Spleen (tissue), 11 donors: Measurements from ENCODE around the gene HOXB7. TPM values are rescaled to one million over a fixed set of nuclear protein-coding genes. Genes with fewer than 3 reads are reported as not detected.

ENCODE experiments used
- DNase-seq: peaks from one replicate; pipeline ENCODE4 v3.0.0-alpha.2; 2020
- H3K27ac ChIP-seq, 8 donors: fragments of 200-600 bp; sonication (generic) in 7 of 8; 1 replicate in 4 of 8; 2 replicates in 4 of 8; pipeline versions ENCODE4 v1.5.0 to v1.8.0; 2016 to 2021; ENCODE audit warnings: inconsistent platforms in 4 of 8, mild to moderate bottlenecking in 4 of 8, moderate library complexity in 1 of 8
- H3K27me3 ChIP-seq, 7 donors: fragments of 200-600 bp; sonication (generic) in 6 of 7; replicated peaks in 1 of 7; 1 replicate in 4 of 7; 2 replicates in 3 of 7; pipeline versions ENCODE4 v1.5.0 to v1.8.0; 2016 to 2021; ENCODE audit warnings: inconsistent platforms in 3 of 7, mild to moderate bottlenecking in 1 of 7
- H3K36me3 ChIP-seq, 6 donors: fragments of 200-600 bp; sonication (generic) in 5 of 6; 1 replicate in 4 of 6; 2 replicates in 2 of 6; pipeline versions ENCODE4 v1.5.0 to v1.8.0; 2016 to 2021; ENCODE audit warnings: inconsistent platforms in 2 of 6
- H3K4me1 ChIP-seq, 6 donors: fragments of 200-600 bp; sonication (generic) in 5 of 6; 1 replicate in 3 of 6; 2 replicates in 3 of 6; pipeline versions ENCODE4 v1.5.0 to v1.8.0; 2016 to 2021; ENCODE audit warnings: inconsistent platforms in 3 of 6
- H3K4me3 ChIP-seq, 8 donors: fragments of 200-600 bp; sonication (generic) in 7 of 8; 1 replicate in 4 of 8; 2 replicates in 4 of 8; pipeline versions ENCODE4 v1.5.0 to v1.8.0; 2016 to 2021; ENCODE audit warnings: inconsistent platforms in 4 of 8, mild to moderate bottlenecking in 4 of 8, moderate library complexity in 2 of 8
- H3K9me3 ChIP-seq, 8 donors: fragments of 200-600 bp; sonication (generic) in 7 of 8; 1 replicate in 4 of 8; 2 replicates in 4 of 8; pipeline versions ENCODE4 v1.5.0 to v1.8.0; 2016 to 2021; ENCODE audit warnings: inconsistent platforms in 4 of 8
- POLR2A ChIP-seq, 3 donors: fragments of 450-650 bp; IDR thresholded peaks; one replicate each; pipeline ENCODE4 v1.5.1; 2017; ENCODE audit warnings: antibody characterized with exemption in 3 of 3, mild to moderate bottlenecking in 1 of 3
- POLR2AphosphoS5 ChIP-seq, 3 donors: sonication (generic); formaldehyde crosslinking; IDR thresholded peaks; one replicate each; pipeline ENCODE4 v1.5.1; 2017; ENCODE audit warnings: antibody characterized with exemption in 3 of 3
- WGBS, 5 donors: extraction: QIAGEN DNeasy Blood & Tissue Kit in 3 of 5; methylation state at CpG; one replicate each; pipeline versions ENCODE4 v1.1.5 to v1.1.7; 2013 to 2018; 5-methylcytosine and 5-hydroxymethylcytosine counted together
- intact Hi-C: fragments of 100-400 bp; cut with DNase I; formaldehyde crosslinking; loops from one replicate; pipeline ENCODE4 v1.15.0; 2023; ENCODE audit warnings: low total_unique reads
- polyA plus RNA-seq, 3 donors: library from polyadenylated mRNA; stranded (reverse); fragments of 200-250 nt; gene quantifications; one replicate each; pipeline ENCODE4 v1.2.1, GENCODE V29; 2013
- total RNA-seq, 7 donors: library from RNA; depleted of rRNA in 3 of 7; stranded (reverse); fragments of >200 nt in 3 of 7; fragmentation: NEBNext Ultra II Directional in 4 of 7; extraction: Animal tissue kit (Norgen Biotek cat#: 25700) in 4 of 7; gene quantifications; one replicate each; pipeline versions ENCODE4 v1.1.0 to v1.2.1, GENCODE V29; 2016 to 2021
- TF ChIP-seq, protein P1 (sequence below), 11 experiments: fragments of 200-600 bp in 7 of 11; fragments of 450-650 bp in 4 of 11; sonication (generic) in 4 of 11; IDR thresholded peaks in 8 of 11; conservative IDR thresholded peaks in 3 of 11; 1 replicate in 7 of 11; 2 replicates in 4 of 11; pipeline versions ENCODE4 v1.4.0 to v1.8.0; 2016 to 2021; ENCODE audit warnings: antibody characterized with exemption in 11 of 11, inconsistent platforms in 4 of 11, mild to moderate bottlenecking in 1 of 11
- donor health status: healthy with polysubstance abuse.
- donor health status: DM: no; HTN: no; CAD: no; lungs with moderate emphysema.
- donor health status: DM: no; HTN: no; CAD: no.
- donor health status: Bipolar disorder and iron deficiency.
- donor health status: healthy.
- donor health status: DM: no; HTN: no; CAD: no.
- donor health status: DM: yes; HTN: yes; CAD: no.

The HOXB7 gene
- total and polyA plus RNA-seq, 10 donors, result 1.3 to 7.5 (median 3.1) TPM

DNA sequence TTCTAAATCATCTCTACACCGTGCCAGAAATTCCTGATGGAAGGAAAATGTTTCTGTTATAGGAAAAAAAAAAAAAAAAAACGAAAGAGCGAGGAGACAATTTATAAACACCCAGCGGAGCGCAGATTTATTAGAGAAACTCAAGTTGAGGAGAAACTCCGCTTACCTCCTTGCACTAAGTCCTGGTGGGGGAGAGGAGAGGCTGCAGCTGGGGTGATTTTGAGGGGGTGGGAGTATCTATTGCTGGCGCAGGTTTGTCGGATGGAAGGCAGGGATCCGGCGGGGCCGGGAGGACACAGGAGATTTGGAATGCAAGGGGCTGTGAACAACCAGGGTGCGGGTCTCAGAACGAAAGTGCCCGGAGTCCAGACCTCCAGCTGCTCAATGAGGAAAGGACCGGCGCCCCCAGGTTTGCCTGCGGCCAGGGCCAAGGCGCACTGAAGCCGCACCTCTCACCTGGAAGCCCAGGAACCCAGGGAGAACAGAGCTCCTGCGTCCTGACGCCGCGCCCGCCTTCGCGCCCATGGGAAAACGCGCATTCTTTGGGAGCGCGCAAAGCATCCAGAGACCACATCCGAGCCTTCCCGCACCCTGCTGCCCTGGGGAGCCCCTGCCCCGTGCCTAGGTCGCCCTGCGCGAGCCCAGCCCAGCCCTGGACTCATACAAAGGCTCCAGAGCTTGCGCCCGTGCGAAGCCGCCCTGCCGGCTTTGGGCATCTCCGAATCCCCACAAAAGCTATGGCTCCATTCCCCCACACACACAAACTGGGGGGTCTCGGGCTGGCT, 6.8 kb upstream of the HOXB7 start:
- Histone ChIP-seq H3K4me1 (peaks cover 14 to 45% (median 35%) of the 10 kb centered on the region in 6 donors), H3K27me3 (peaks cover 26 to 100% (median 98%) of the 10 kb centered on the region in 7 donors), H3K9me3 (no peaks in the 10 kb centered on the region), H3K4me3 (no peak overlapping the region), H3K36me3 (no peaks in the 10 kb centered on the region), H3K27ac (no peak overlapping the region)
- 7 to 17% (median 11%) methylated on average over 41 to 43 of the region's 43 CpGs for WGBS, 5 donors
- intact Hi-C loops, result loop anchor here (10.0 kb wide), 1 partner anchor 463 kb away; no protein-coding TSS in a partner anchor
- TF ChIP-seq, protein P1, sequence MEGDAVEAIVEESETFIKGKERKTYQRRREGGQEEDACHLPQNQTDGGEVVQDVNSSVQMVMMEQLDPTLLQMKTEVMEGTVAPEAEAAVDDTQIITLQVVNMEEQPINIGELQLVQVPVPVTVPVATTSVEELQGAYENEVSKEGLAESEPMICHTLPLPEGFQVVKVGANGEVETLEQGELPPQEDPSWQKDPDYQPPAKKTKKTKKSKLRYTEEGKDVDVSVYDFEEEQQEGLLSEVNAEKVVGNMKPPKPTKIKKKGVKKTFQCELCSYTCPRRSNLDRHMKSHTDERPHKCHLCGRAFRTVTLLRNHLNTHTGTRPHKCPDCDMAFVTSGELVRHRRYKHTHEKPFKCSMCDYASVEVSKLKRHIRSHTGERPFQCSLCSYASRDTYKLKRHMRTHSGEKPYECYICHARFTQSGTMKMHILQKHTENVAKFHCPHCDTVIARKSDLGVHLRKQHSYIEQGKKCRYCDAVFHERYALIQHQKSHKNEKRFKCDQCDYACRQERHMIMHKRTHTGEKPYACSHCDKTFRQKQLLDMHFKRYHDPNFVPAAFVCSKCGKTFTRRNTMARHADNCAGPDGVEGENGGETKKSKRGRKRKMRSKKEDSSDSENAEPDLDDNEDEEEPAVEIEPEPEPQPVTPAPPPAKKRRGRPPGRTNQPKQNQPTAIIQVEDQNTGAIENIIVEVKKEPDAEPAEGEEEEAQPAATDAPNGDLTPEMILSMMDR (IDR thresholded peaks at IDR 0.05 in 8 of 11, conservative IDR thresholded peaks at IDR 0.05 in 3 of 11), result no peak
- no peak for TF ChIP-seq POLR2A (IDR thresholded peaks at IDR 0.05)
- TF ChIP-seq POLR2AphosphoS5 (IDR thresholded peaks at IDR 0.05), result no peak
- no peak for DNase-seq

DNA sequence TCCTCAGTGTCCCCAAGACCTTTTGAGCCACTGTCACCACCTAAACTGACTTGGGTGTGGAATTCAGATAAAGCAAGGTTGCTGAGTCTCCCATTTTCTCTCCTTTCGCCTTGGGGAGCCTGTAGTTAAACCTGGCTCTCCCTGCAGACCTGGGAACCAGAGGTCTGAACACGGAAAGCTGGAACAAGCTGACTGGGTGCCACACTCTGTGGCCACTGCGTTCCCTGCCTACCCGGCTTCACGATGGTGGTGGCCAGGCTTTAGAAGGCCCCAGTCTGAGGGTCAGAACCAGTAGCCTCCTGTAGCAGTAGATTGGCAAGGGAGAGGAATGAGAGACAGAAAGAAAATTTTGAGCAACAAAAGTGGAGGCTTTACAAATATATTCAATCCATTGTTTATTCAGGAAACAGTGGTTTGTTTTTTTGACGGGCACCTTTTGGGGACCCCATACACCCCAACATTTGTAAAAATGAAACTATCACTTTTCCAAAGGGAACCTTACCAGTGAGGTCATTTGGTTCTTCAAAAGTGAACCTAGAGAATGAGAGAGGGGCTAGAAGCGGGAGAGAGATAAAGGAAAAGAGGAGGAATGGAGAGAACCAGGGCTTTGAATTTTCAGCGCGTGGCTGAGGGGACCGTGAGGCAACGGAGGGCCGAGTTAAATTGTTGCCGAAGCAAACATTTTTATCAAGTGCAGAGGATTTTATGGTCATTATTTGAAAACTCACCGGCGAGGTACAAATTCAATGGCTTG, 6.1 kb upstream of the HOXB7 start:
- H3K27me3 ChIP-seq, result peaks cover 26 to 100% (median 99%) of the 10 kb centered on the region in 7 donors
- 47 to 62% (median 49%) methylated on average over 15 of the region's 15 CpGs for WGBS, 5 donors
- TF ChIP-seq, protein P1 (IDR thresholded peaks at IDR 0.05 in 8 of 11, conservative IDR thresholded peaks at IDR 0.05 in 3 of 11), result no peak
- no peak for TF ChIP-seq POLR2AphosphoS5 (IDR thresholded peaks at IDR 0.05)
- no peak for TF ChIP-seq POLR2A (IDR thresholded peaks at IDR 0.05)
- no peaks in the 10 kb centered on the region for H3K9me3 ChIP-seq
- intact Hi-C loops, result loop anchor here (10.0 kb wide), 1 partner anchor 462 kb away; no protein-coding TSS in a partner anchor
- H3K4me3 ChIP-seq, result no peak overlapping the region
- DNase-seq, result no peak
- peaks cover 17 to 53% (median 43%) of the 10 kb centered on the region in 6 donors for H3K4me1 ChIP-seq
- H3K36me3 ChIP-seq, result no peaks in the 10 kb centered on the region
- no peak overlapping the region for H3K27ac ChIP-seq

DNA sequence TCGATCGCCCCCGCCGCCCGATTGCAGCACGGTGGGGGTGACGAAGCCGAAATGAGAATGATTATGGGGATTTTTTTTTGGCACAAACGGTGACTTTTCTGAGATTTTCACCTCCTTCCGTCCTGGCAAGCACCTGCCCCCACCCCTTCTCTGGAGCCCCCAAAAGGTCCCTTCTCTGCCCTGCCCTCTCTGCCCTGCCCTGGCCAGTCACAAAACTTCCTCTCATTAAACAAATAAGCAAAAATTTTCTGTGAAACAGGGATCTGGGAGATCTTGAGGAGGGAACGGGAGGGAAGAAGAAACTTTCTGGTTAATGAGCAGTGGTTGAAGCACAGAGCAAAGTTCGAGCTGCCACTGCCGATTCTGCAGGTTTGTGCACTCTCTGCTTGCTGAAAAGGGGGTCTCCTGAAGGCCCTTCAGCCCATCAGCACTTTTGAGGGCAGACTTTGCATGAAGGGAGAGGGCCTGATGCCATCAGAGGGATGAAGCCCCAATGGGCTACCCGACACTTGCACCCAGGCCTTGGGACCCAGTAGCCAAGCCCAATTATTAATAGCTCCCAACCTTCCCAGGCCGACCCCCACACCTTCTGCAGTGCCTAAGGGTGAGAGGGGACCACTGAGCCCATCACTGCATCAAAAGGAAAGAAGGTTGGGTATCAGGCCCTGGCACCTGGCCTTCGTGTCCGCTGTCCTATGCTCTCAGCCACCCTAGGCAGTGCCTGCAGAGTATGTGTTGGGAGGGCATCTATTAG, 5.3 kb upstream of the HOXB7 start:
- H3K4me3 ChIP-seq, result no peak overlapping the region
- H3K4me1 ChIP-seq, result peaks cover 21 to 60% (median 51%) of the 10 kb centered on the region in 6 donors
- H3K27me3 ChIP-seq, result peaks cover 26 to 100% (median 99%) of the 10 kb centered on the region in 7 donors
- no peaks in the 10 kb centered on the region for H3K36me3 ChIP-seq
- H3K27ac ChIP-seq, result no peak overlapping the region
- H3K9me3 ChIP-seq, result no peaks in the 10 kb centered on the region
- intact Hi-C loops, result loop anchor here (10.0 kb wide), 1 partner anchor 461 kb away; no protein-coding TSS in a partner anchor
- DNase-seq, result no peak
- no peak for TF ChIP-seq POLR2AphosphoS5 (IDR thresholded peaks at IDR 0.05)
- TF ChIP-seq, protein P1 (IDR thresholded peaks at IDR 0.05 in 8 of 11, conservative IDR thresholded peaks at IDR 0.05 in 3 of 11), result no peak
- WGBS, 5 donors, result 38 to 53% (median 46%) methylated on average over 15 to 17 of the region's 17 CpGs
